Common myeloid progenitor, CD34-positive (primary cell): ENCODE measurements around the gene IQCC.
A peak's percentile ranks its signal among the peaks of the same experiment; 100 is the strongest.

Source experiments
- CTCF ChIA-PET: fragments of 350-600 bp; sonication (Branson Sonifier 250); formaldehyde crosslinking; loops from one replicate; lab custom pipeline; 2021; ENCODE audit warnings: antibody characterized with exemption; lab: Charles Lee
- POLR2A ChIA-PET: fragments of 350-600 bp; sonication (Branson Sonifier 250); formaldehyde crosslinking; loops from one replicate; lab custom pipeline; 2021; ENCODE audit warnings: antibody characterized with exemption; lab: Charles Lee
- DNase-seq, 3 donors: peaks; one replicate each; pipeline versions ENCODE4 v3.0.0 to v3.0.0-alpha.2; 2013
- H3K27ac ChIP-seq, 2 experiments: 1 replicate in 1 of 2; 2 replicates in 1 of 2; pipeline ENCODE4 v1.7.0; 2013; ENCODE audit warnings: inconsistent platforms in 2 of 2, low read length in 2 of 2, mild to moderate bottlenecking in 2 of 2, low read depth in 1 of 2, moderate library complexity in 1 of 2; ENCODE audit not compliant: severe bottlenecking in 2 of 2, insufficient read depth in 1 of 2, poor library complexity in 1 of 2
- H3K27me3 ChIP-seq, 5 experiments: replicated peaks in 2 of 5; 1 replicate in 3 of 5; 2 replicates in 2 of 5; pipeline versions ENCODE4 v1.6.1 to v1.7.0; 2013; ENCODE audit warnings: low read length in 4 of 5, mild to moderate bottlenecking in 2 of 5, moderate library complexity in 2 of 5, inconsistent platforms in 1 of 5; ENCODE audit not compliant: insufficient read depth in 5 of 5, control insufficient read depth in 4 of 5
- H3K36me3 ChIP-seq, 4 experiments: 1 replicate in 2 of 4; 2 replicates in 2 of 4; pipeline versions ENCODE4 v1.6.1 to v1.7.0; 2013; ENCODE audit warnings: low read length in 3 of 4, control low read depth in 1 of 4, mild to moderate bottlenecking in 1 of 4; ENCODE audit not compliant: control insufficient read depth in 4 of 4, insufficient read depth in 4 of 4
- H3K4me1 ChIP-seq, 4 experiments: 1 replicate in 3 of 4; 2 replicates in 1 of 4; pipeline versions ENCODE4 v1.6.1 to v1.7.1; 2013; ENCODE audit warnings: low read length in 3 of 4, mild to moderate bottlenecking in 3 of 4, control low read depth in 1 of 4, inconsistent platforms in 1 of 4, moderate library complexity in 1 of 4; ENCODE audit not compliant: control insufficient read depth in 4 of 4, insufficient read depth in 4 of 4; ENCODE audit errors: control extremely low read depth in 1 of 4
- H3K4me3 ChIP-seq, 7 experiments: 1 replicate in 4 of 7; 2 replicates in 3 of 7; pipeline versions ENCODE4 v1.5.1 to v1.7.0; 2013; ENCODE audit warnings: mild to moderate bottlenecking in 7 of 7, low read length in 6 of 7, moderate library complexity in 6 of 7, inconsistent platforms in 2 of 7, low read depth in 2 of 7, control low read depth in 1 of 7; ENCODE audit not compliant: insufficient read depth in 4 of 7, control insufficient read depth in 1 of 7; ENCODE audit errors: extremely low read depth in 1 of 7
- H3K9me3 ChIP-seq, 5 experiments: 1 replicate in 4 of 5; 2 replicates in 1 of 5; pipeline versions ENCODE4 v1.6.1 to v1.7.1; 2013; ENCODE audit warnings: low read length in 4 of 5, mild to moderate bottlenecking in 2 of 5, inconsistent platforms in 1 of 5, low read depth in 1 of 5, moderate library complexity in 1 of 5; ENCODE audit not compliant: control insufficient read depth in 4 of 5, insufficient read depth in 2 of 5; ENCODE audit errors: control extremely low read depth in 1 of 5
- WGBS: methylation state at CpG from one replicate; pipeline ENCODE4 v1.1.5; 2013; ENCODE audit not compliant: insufficient coverage; 5-methylcytosine and 5-hydroxymethylcytosine counted together

Gene IQCC

GRCh38 chr1:32221980-32222755, 16.7 kb downstream of the IQCC start, which contains the start of the genes EIF3I and TMEM234:
Gene EIF3I, plus strand, starts transcription at chr1:32222407. Its CDS starts 35 bp downstream, at chr1:32222442.
Gene TMEM234, minus strand, starts transcription at chr1:32222353. Its CDS starts 31 bp downstream, at chr1:32222322.
- Histone ChIP-seq H3K36me3 (peaks cover 7 to 38% (median 15%) of the 10 kb centered on the region in 4 experiments), H3K27me3 (no peaks in the 10 kb centered on the region), H3K4me1 (peaks cover 3 to 29% (median 22%) of the 10 kb centered on the region in 4 experiments), H3K9me3 (no peaks in the 10 kb centered on the region), H3K27ac (peak within 1 kb of the TSS; percentile 99 to 100), H3K4me3 (peak within 1 kb of the TSS; percentile 65 to 97 (median 85))
- POLR2A ChIA-PET: interaction anchor here (0.6 to 1.0 kb wide), 3 partner anchors 9 to 10 kb away, joined by 3 to 6 read pairs (median 3); no protein-coding TSS in a partner anchor
- CTCF ChIA-PET: interaction anchor here (0.6 to 3.0 kb wide), 5 partner anchors 14 to 666 kb away, joined by 3 to 15 read pairs (median 3); no protein-coding TSS in a partner anchor
- 0% methylated on average over 25 of the region's 46 CpGs for WGBS
- DNase-seq: peak; percentile 96 to 97 (median 97)

GRCh38 chr1:32223683-32224082, 18.2 kb downstream of the IQCC start:
- POLR2A ChIA-PET: interaction anchor here (0.7 kb wide), 1 partner anchor 17 kb away, joined by 3 read pairs; no protein-coding TSS in a partner anchor
- no peak for DNase-seq
- no peak overlapping the region for H3K4me3 ChIP-seq
- H3K27ac ChIP-seq: peak overlapping the region; percentile 29 to 33
- no peaks in the 10 kb centered on the region for H3K9me3 ChIP-seq
- CTCF ChIA-PET: interaction anchor here (1.2 to 3.0 kb wide), 5 partner anchors 8 to 148 kb away, joined by 5 to 15 read pairs (median 10); no protein-coding TSS in a partner anchor
- peaks cover 3 to 29% (median 22%) of the 10 kb centered on the region in 4 experiments for H3K4me1 ChIP-seq
- WGBS: 94% methylated on average over 3 of the region's 3 CpGs
- H3K36me3 ChIP-seq: peaks cover 12 to 49% (median 26%) of the 10 kb centered on the region in 4 experiments
- no peaks in the 10 kb centered on the region for H3K27me3 ChIP-seq

GRCh38 chr1:32224285-32224684, 18.8 kb downstream of the IQCC start:
- CTCF ChIA-PET: interaction anchor here (1.5 to 3.0 kb wide), 4 partner anchors 9 to 24 kb away, joined by 3 to 15 read pairs (median 11); no protein-coding TSS in a partner anchor
- no peaks in the 10 kb centered on the region for H3K27me3 ChIP-seq
- H3K4me1 ChIP-seq: peaks cover 3 to 29% (median 22%) of the 10 kb centered on the region in 4 experiments
- peaks cover 12 to 51% (median 31%) of the 10 kb centered on the region in 4 experiments for H3K36me3 ChIP-seq
- no peaks in the 10 kb centered on the region for H3K9me3 ChIP-seq
- WGBS: 100% methylated on average over 3 of the region's 4 CpGs
- POLR2A ChIA-PET: no interaction called here
- H3K27ac ChIP-seq: peak overlapping the region in 1 of 2 experiments; percentile 29
- DNase-seq: no peak
- no peak overlapping the region for H3K4me3 ChIP-seq

DNA sequence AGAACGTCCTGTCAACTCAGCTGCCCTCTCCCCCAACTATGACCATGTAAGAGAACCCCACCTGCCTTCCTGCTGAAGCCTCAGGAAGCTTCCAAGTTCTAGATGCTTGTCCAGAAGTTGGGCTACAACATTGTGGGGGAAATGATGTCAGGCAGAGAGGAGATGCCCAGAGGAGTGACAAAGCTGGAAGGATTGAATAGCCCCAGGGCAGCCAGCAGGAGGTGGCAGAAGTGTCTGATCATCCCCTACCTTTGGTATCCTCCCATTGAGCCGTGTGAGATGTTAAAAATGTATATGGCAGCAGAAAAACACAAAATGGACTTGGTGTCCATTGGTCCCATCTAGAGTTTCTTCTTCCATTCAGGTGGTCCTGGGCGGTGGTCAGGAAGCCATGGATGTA, 23.3 kb downstream of the IQCC start:
- H3K4me3 ChIP-seq: no peak overlapping the region
- peaks cover 0 to 4% (median under 1%) of the 10 kb centered on the region in 4 experiments for H3K4me1 ChIP-seq
- no peaks in the 10 kb centered on the region for H3K27me3 ChIP-seq
- 92% methylated on average over 2 of the region's 3 CpGs for WGBS
- peaks cover 14 to 66% (median 43%) of the 10 kb centered on the region in 4 experiments for H3K36me3 ChIP-seq
- POLR2A ChIA-PET: interaction anchor here (1.0 to 1.4 kb wide), 2 partner anchors 10 to 12 kb away, joined by 3 to 5 read pairs; no protein-coding TSS in a partner anchor
- no peaks in the 10 kb centered on the region for H3K9me3 ChIP-seq
- no peak overlapping the region for H3K27ac ChIP-seq
- CTCF ChIA-PET: interaction anchor here (2.0 to 4.6 kb wide), 3 partner anchors 11 to 20 kb away, joined by 11 to 22 read pairs (median 12); no protein-coding TSS in a partner anchor
- no peak for DNase-seq

DNA sequence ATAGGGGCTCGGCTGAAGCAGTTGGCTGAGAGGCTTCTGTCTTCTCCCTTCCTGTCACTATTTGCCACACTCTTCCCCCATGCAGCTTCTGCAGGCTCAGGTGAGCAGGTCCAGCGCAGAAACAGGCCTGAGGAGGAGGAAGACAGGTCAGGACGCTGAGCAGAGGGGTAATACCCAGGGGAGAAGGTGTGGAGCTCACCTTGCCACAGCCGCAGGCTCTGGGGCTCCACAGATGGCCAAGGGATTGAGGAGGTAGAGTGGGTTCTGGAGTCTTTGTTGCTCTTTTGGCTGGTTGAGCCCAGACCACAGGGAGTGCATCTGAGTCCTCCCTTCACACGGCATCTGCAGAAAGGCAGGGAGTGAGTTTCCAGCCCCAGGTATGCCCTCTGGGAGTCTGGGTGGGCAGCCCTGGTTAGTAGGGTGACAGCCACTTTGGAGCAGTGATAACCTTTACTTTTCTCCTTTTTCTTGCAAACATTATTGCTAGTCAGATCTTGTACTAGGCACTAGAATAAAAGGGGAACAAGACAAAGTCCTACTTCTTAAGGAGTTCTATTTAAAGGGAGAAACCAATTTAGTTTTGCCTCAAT, 26.5 kb downstream of the IQCC start:
- no peak for DNase-seq
- ChIA-PET POLR2A (interaction anchor here (1.2 to 1.7 kb wide), 2 partner anchors 9 to 10 kb away, joined by 3 to 6 read pairs; no protein-coding TSS in a partner anchor), CTCF (interaction anchor here (1.0 to 1.5 kb wide), 2 partner anchors 16 to 17 kb away, joined by 3 read pairs; no protein-coding TSS in a partner anchor)
- Histone ChIP-seq H3K4me1 (no peaks in the 10 kb centered on the region), H3K27ac (no peak overlapping the region), H3K36me3 (peaks cover 5 to 47% (median 35%) of the 10 kb centered on the region in 4 experiments), H3K27me3 (no peaks in the 10 kb centered on the region), H3K4me3 (no peak overlapping the region), H3K9me3 (no peaks in the 10 kb centered on the region)
- 92% methylated on average over 2 of the region's 5 CpGs for WGBS

DNA sequence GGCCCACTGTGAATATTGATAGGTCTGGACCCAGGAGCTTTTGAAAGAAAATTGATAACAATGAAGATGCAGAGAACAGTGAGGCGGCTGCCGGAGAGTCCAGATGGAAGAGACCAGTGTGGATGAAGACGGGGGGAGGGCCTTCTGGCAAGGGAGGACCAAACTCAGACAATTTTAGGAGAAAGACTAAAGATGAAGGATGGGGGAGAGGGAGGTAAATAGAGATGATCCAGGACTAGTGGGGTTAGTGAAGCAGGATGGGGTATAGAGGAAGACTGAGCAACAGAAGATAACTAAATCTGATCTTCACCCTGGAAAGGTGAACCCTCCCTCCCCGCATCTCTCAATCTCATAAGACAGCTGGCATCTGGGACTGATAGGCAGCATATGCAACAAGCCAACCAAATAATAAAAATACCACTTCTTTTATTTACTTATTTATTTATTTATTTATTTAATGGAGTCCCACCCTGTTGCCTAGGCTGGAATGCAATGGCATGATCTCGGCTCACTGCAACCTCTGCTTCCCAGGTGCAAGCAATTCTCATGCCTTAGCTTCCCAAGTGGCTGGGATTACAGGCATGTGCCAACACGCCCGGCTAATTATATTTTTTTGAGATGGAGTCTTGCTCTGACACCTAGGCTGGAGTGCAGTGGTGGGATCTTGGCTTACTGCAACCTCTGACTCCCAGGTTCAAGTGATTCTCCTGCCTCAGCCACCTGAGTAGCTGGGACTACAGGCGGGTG, 27.3 kb downstream of the IQCC start:
- WGBS: 98% methylated on average over 6 of the region's 8 CpGs

More for the DNA sequence above, 27.3 kb downstream of the IQCC start:
- H3K9me3 ChIP-seq: no peaks in the 10 kb centered on the region
- no peak overlapping the region for H3K27ac ChIP-seq
- no peak overlapping the region for H3K4me3 ChIP-seq
- peaks cover 5 to 41% (median 31%) of the 10 kb centered on the region in 4 experiments for H3K36me3 ChIP-seq
- no peaks in the 10 kb centered on the region for H3K27me3 ChIP-seq
- ChIA-PET POLR2A (no interaction called here), CTCF (interaction anchor here (0.8 to 1.0 kb wide), 2 partner anchors 13 to 15 kb away, joined by 3 read pairs; no protein-coding TSS in a partner anchor)
- H3K4me1 ChIP-seq: no peaks in the 10 kb centered on the region
- DNase-seq: no peak
